ENCODE measurements around the gene SUMF1.

SUMF1 gene

GRCh38 chr3:4411236-4411635 lies 55.8 kb downstream of the SUMF1 start:
- no peak for DNase-seq

DNA sequence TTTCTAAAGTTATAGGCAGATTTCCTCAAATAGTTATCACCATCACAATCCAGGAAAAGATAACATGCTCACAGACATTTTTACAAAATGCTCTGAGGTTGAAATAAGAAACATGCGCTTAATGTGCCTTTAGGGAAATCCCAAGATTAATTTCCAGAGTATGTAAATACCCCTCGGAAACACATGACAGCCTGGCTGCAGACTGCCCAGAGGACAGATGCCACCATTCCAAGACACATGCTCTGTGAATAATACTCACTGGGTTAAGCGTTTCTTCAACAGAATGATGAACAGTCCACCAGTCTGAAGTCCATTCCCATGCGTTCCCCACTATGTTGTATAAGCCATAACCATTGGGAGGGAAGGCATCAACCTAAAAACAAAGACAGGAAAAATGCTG lies 56.5 kb downstream of the SUMF1 start:
- no peak for DNase-seq

- DNase-seq, result no peak
Observed at GRCh38 chr3:4409971-4410573, 57.0 kb downstream of the SUMF1 start.

DNA sequence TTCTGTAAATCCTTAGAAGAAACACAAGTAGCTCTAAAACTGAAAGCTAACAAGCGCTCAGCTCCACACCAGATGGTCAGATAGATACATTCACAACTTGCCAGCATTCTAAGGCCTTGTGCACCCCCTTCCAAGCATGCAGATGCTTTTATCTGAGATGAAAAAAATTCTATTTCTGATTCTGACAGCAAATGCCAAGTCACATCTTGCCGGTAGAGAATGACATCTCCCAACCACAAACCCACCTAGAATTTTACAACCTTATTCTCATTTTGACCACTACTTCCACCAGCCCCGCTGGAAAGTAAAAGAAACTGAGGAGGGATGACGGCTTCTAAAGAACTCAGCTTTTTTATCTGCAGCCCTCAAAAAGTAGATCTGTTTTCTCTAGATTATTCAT lies 57.7 kb downstream of the SUMF1 start:
- peak; percentile 50 for DNase-seq

GRCh38 chr3:4408958-4409357 lies 58.1 kb downstream of the SUMF1 start:
- DNase-seq, result no peak

GRCh38 chr3:4407941-4408340 lies 59.1 kb downstream of the SUMF1 start:
- no peak for DNase-seq

GRCh38 chr3:4406746-4407568 lies 60.1 kb downstream of the SUMF1 start:
- no peak for DNase-seq

DNA sequence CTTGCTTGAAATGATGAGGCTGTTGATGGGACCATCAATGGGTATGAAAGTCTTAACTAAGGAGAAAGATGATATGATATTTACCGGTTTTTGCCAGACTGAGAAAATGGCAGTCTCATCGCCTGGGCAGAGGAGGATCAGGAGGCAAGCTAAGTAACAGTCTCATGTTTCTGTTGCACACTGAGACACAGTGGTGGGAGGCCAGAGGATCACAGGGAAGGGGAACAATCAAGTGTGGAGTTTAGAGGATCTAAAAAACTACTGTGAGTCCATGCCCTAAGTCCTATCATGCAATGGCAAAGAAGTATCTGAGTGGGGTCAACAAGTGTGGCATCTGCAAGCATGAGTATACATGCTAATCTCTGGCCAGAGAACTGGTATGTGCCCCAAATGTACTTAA lies 62.2 kb downstream of the SUMF1 start:
- no peak for DNase-seq

GRCh38 chr3:4401441-4401840 lies 65.6 kb downstream of the SUMF1 start:
- no peak for DNase-seq

GRCh38 chr3:4399476-4399875 lies 67.6 kb downstream of the SUMF1 start:
- no peak for DNase-seq

- DNase-seq, result no peak
Observed at GRCh38 chr3:4398941-4399245, 68.2 kb downstream of the SUMF1 start.

DNA sequence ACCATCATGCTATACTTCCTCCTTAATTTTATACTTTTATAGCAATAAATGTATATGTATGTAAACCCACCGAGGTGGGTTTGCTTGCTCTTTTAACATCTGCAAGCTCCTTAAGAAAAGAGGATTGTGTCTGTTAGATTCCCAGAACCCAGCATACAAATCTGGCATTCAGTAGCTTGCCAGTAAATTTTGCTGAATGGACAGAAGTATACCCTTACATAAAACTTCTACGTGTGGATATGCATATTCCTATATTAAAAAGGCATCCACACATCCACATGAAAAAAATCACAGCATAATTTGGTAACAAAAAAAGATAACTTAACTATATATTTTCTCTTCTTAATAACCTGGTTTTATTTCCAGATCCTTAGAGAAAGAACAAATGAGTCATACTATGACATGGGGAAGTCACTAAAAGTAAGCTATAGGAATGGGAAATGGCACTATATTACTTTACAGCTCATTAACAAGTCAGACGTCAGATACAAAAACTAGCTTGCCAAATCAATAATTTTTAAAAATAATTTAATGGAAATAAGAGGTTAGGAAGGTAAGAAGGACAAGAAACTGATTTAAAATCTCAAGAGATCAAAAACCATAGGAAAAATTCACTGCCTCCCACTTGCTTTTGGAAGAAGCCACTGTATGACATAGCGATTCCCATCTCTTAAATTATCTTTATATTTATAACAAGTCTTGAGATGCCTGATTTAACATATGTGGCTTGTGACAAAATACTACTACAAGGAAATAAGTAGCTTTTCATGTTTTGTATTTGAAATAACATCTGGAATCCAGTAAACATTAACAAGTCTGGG lies 68.7 kb downstream of the SUMF1 start:
- DNase-seq, result no peak

GRCh38 chr3:4397466-4397865 lies 69.6 kb downstream of the SUMF1 start:
- DNase-seq, result no peak

- DNase-seq, result no peak
Observed at GRCh38 chr3:4396542-4396941, 70.5 kb downstream of the SUMF1 start.

DNA sequence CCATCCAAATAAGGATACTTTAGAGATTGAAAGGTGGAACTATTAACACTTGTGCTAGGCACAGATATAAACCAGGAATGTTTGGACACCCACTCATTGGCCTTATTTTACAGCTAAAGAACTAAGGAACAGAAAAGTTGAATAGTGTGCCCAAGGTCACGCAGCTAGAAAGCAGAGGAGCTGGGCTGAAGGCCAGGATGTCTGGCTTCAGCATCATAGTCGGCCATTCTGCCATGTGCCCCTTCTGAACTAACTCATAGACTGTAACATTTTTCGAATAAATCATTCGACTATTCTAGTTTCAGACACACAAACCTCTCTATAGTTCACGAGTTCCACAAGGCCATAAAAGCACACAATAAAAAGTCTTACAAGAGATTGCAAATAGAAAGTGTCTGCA lies 71.1 kb downstream of the SUMF1 start:
- no peak for DNase-seq

GRCh38 chr3:4395448-4395847 lies 71.6 kb downstream of the SUMF1 start:
- DNase-seq, result no peak

GRCh38 chr3:4394567-4394966 lies 72.5 kb downstream of the SUMF1 start:
- DNase-seq, result no peak

DNA sequence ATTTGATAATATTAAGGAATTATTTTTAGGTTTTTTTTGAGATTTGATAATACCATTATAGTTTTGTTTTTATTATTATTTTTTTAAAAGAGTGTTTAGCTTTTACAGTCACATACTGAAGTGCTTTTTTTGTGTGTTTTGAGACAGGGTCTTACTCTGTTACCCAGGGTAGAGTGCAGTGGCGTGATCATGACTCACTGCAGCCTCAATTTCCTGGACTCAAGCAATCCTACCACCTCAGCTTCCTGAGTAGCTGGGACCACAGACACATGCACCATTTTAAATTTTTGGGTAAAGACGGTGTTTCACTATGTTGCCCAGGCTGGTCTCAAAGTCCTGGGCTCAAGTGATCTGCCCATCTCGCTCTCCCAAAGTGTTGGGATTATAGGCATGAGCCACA lies 73.0 kb downstream of the SUMF1 start:
- no peak for DNase-seq

GRCh38 chr3:4392992-4393391 lies 74.1 kb downstream of the SUMF1 start:
- no peak for DNase-seq

- no peak for DNase-seq
Observed at GRCh38 chr3:4387210-4388204, 79.6 kb downstream of the SUMF1 start.

- no peak for DNase-seq
Observed at GRCh38 chr3:4385201-4385600, 81.9 kb downstream of the SUMF1 start.

- no peak for DNase-seq
Observed at GRCh38 chr3:4380013-4380412, 87.1 kb downstream of the SUMF1 start.

GRCh38 chr3:4376499-4376898 lies 90.6 kb downstream of the SUMF1 start:
- DNase-seq, result no peak
